GM18873 (cell line): ENCODE measurements around the gene LSM2.
A peak's percentile ranks its signal among the peaks of the same experiment; 100 is the strongest.
"Not testable (repeated sequence)": the region's sequence is repeated elsewhere in the genome, so short reads cannot be mapped to it uniquely, and the experiment has no call there.

ENCODE experiments used
- ATAC-seq: cut with Tn5 transposase; IDR thresholded peaks from one replicate; pipeline ENCODE4 v1.9.1; 2021; ENCODE audit warnings: mild to moderate bottlenecking, moderate library complexity, moderate number of reproducible peaks; ENCODE audit not compliant: unreplicated experiment, low FRiP score

The LSM2 gene

GRCh38 chr6:31829633-31830283 is 23.0 kb upstream of the LSM2 start:
- no peak for ATAC-seq

- peak; percentile 60 for ATAC-seq
Measured at GRCh38 chr6:31827286-31828079, 20.7 kb upstream of the LSM2 start, which contains the start of gene HSPA1B. Gene HSPA1B (plus strand): TSS chr6:31827738. CDS start chr6:31827951, 213 bp downstream.

- ATAC-seq = peak; percentile 6
Measured at GRCh38 chr6:31826793-31827285, 20.1 kb upstream of the LSM2 start.

GRCh38 chr6:31825553-31825952 is 18.8 kb upstream of the LSM2 start:
- ATAC-seq = no peak

GRCh38 chr6:31823592-31824196 is 16.9 kb upstream of the LSM2 start:
- ATAC-seq = not testable (repeated sequence)

GRCh38 chr6:31822036-31822821 is 15.5 kb upstream of the LSM2 start:
- ATAC-seq = no peak

- ATAC-seq = no peak
Measured at GRCh38 chr6:31821301-31822035, 14.7 kb upstream of the LSM2 start.

- ATAC-seq = not testable (repeated sequence)
Measured at GRCh38 chr6:31820399-31820798, 13.6 kb upstream of the LSM2 start.

- no peak for ATAC-seq
Measured at GRCh38 chr6:31819871-31820299, 13.1 kb upstream of the LSM2 start.

GRCh38 chr6:31817929-31818511 is 11.3 kb upstream of the LSM2 start:
- ATAC-seq = not testable (repeated sequence)

- ATAC-seq = not testable (repeated sequence)
Measured at GRCh38 chr6:31817133-31817928, 10.6 kb upstream of the LSM2 start.

- no peak for ATAC-seq
Measured at GRCh38 chr6:31815025-31815838, 8.5 kb upstream of the LSM2 start, which contains the start of the genes HSPA1A and HSPA1L. Gene HSPA1A (plus strand): TSS chr6:31815543. CDS start chr6:31815757, 214 bp downstream. Gene HSPA1L (minus strand): TSS chr6:31815283. CDS start chr6:31811972, 3,311 bp downstream.

- no peak for ATAC-seq
Measured at GRCh38 chr6:31814677-31815024, 7.9 kb upstream of the LSM2 start.

GRCh38 chr6:31813465-31813849 is 6.7 kb upstream of the LSM2 start:
- no peak for ATAC-seq

- ATAC-seq = no peak
Measured at GRCh38 chr6:31811645-31812044, 4.9 kb upstream of the LSM2 start.

- ATAC-seq = not testable (repeated sequence)
Measured at GRCh38 chr6:31808599-31808998, 1.8 kb upstream of the LSM2 start.

- no peak for ATAC-seq
Measured at GRCh38 chr6:31805939-31806469, 762 bp downstream of the LSM2 start.
